Measurements from ENCODE around the gene PADI4.
A peak's percentile ranks its signal among the peaks of the same experiment; 100 is the strongest.
"Not testable (repeated sequence)": the region's sequence is repeated elsewhere in the genome, so short reads cannot be mapped to it uniquely, and the experiment has no call there.

PADI4 gene

GRCh38 chr1:17314491-17314971 lies 6.5 kb downstream of the PADI4 start:
- no peak for DNase-seq (ENCODE audit: low read depth)

- DNase-seq (ENCODE audit: low read depth): no peak
Measured at GRCh38 chr1:17315542-17316130, 7.6 kb downstream of the PADI4 start.

DNA sequence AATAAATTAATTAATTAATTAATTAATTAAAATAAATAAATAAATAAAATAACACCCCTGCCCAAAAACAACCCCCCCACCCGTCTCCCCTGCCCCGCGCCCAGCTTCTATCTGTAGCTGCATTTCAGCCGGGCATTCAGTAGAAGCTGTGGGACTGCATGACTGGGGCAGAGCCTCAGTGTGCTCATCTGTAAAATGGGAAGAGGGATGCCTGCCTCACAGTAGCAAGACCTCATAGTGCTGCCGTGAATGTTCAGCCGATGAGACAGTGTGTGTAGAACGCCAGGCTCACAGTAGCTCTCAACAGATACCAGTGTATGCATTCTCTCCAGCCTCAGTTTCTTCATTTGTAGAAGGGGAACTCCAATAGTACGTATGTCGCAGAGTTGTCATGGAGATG lies 8.7 kb downstream of the PADI4 start:
- DNase-seq (ENCODE audit: low read depth): no peak

- DNase-seq (ENCODE audit: low read depth): no peak
Measured at GRCh38 chr1:17318262-17318661, 10.3 kb downstream of the PADI4 start.

DNA sequence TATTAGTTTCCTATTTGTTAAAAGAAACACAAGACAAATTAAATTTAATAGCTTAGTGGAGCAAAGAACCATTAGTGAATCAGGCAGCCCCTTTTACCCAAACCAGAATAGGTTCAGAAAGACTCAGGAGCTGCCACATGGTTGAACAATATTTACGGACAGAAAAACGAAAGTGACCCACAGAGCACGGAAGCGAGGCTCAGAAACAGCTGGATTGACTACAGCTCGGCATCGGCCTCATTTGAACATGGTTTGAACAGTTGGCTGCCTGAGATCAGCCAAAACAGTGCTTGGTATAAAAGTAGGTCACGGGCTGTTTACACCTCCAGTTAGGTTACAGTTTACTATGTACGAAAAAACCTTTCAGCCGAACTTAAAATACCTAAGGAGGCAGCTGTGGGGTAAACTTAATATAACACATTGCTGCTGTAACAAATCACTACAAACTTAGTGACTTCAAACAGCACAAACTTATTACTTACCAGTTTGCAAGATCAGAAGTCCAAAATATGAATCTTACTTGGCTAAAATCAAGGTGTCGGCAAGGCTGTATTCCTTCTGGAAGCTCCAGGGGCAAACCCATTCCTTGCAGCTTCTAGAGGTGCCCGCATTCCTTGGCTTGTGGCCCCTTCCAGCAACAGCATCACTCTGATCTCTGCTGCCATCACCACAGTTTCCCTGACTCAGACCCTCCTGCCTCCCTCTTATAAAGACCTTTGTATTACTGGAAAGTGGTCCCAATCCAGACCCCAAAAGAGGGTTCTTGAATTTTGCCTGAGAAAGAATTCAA lies 11.8 kb downstream of the PADI4 start:
- no peak for DNase-seq (ENCODE audit: low read depth)

GRCh38 chr1:17321857-17322390 lies 13.9 kb downstream of the PADI4 start:
- not testable (repeated sequence) for DNase-seq (ENCODE audit: low read depth)

GRCh38 chr1:17328855-17329254 lies 20.9 kb downstream of the PADI4 start:
- no peak for DNase-seq (ENCODE audit: low read depth)

- DNase-seq (ENCODE audit: low read depth): no peak
Measured at GRCh38 chr1:17329610-17330009, 21.6 kb downstream of the PADI4 start.

- no peak for DNase-seq (ENCODE audit: low read depth)
Measured at GRCh38 chr1:17330856-17331255, 22.9 kb downstream of the PADI4 start.

GRCh38 chr1:17333081-17333480 lies 25.1 kb downstream of the PADI4 start:
- DNase-seq (ENCODE audit: low read depth): no peak

GRCh38 chr1:17335821-17336710 lies 28.1 kb downstream of the PADI4 start:
- peak; percentile 73 for DNase-seq (ENCODE audit: low read depth)

DNA sequence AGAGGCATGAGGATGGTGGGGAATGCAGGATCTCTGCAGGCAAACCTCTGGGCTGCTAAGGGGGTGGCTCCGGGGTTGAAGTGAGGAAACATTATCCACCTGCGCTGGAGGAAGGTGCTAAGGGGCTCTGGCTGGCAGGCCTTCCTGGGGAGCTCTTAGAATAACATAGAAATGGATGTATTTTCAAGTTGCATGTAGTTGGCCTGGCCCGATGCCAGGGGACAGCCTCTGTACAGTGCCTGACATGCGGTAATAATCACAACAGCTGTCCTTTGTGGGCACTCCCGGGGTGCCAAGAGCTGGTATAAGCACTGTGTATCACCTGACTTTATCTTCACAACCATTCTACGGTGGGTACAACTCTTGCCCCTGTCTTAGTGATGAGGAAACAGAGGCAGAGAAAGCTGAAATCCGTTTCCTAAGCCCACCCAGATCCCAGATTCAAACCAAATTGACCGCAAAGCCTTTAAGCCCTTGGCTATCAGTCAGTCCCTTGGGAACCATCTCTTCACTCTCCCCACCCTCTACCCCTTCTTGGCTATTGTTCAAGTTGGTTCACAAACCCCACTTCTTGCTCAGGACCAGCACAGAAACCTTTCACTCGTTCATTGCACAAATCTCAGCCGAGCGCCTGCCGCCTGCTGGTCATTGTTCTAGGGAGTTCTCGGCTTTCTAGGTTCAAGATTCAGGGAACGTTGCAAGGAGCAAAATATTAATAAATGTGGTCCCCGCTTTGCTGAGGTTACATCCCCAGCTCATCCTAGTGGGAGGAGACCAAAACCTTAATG lies 30.9 kb downstream of the PADI4 start:
- DNase-seq (ENCODE audit: low read depth): no peak

- no peak for DNase-seq (ENCODE audit: low read depth)
Measured at GRCh38 chr1:17339521-17339920, 31.5 kb downstream of the PADI4 start.

DNA sequence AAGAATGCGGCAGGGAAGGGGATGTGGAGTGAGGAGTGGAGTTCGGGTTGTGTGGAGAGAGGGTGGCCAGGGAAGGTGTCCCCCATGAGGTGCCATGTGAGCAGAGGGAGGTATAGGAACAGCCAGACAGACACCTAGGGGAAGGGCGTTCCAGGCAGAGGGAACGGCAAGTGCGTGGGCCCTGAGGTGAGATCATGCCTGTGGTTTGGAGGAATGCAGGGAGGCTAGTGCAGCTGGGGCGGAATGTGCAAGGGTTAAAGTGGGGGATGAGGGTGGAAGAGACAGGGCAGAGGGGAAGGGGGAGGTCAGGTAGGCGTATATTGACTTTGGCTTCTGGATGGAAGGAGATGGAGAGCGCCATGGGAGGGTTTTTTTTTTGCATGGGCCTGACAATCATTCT lies 32.4 kb downstream of the PADI4 start:
- DNase-seq (ENCODE audit: low read depth): no peak

GRCh38 chr1:17342014-17342441 lies 34.0 kb downstream of the PADI4 start:
- no peak for DNase-seq (ENCODE audit: low read depth)

GRCh38 chr1:17345506-17345905 lies 37.5 kb downstream of the PADI4 start:
- not testable (repeated sequence) for DNase-seq (ENCODE audit: low read depth)

DNA sequence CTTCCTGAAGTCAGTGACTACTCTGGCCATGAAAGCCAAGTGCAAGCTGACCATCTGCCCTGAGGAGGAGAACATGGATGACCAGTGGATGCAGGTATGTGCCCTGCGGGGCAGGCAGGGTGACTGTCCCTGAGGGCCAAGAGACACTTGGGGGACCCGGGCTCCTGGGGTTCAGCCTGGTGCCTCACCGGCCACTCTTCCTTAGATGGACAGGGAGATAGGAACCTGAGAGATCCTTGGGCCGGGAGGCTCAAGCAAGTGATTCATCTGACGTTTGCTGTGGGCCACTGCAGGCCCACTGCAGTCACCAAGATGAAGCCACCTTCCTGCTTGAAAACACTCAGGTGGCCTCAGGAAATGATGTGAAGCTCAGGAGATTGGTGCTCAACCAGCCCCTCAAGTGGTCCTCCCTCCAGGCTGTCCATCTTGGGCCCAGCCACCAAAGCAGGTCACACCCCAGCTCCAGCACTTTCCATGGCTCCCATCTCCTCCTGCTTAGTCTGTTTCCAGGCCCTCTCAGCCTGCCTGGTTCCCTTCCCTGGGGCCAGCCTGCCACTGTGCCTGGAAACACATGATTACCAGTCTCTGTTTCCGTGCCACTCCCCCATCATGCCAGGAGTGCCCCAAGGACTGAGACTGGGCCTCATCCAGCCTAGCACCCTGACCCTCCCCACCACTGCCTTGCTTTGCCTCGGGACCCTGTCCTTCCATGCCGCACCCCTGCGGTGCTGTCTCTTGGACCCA lies 38.2 kb downstream of the PADI4 start:
- DNase-seq (ENCODE audit: low read depth): no peak

DNA sequence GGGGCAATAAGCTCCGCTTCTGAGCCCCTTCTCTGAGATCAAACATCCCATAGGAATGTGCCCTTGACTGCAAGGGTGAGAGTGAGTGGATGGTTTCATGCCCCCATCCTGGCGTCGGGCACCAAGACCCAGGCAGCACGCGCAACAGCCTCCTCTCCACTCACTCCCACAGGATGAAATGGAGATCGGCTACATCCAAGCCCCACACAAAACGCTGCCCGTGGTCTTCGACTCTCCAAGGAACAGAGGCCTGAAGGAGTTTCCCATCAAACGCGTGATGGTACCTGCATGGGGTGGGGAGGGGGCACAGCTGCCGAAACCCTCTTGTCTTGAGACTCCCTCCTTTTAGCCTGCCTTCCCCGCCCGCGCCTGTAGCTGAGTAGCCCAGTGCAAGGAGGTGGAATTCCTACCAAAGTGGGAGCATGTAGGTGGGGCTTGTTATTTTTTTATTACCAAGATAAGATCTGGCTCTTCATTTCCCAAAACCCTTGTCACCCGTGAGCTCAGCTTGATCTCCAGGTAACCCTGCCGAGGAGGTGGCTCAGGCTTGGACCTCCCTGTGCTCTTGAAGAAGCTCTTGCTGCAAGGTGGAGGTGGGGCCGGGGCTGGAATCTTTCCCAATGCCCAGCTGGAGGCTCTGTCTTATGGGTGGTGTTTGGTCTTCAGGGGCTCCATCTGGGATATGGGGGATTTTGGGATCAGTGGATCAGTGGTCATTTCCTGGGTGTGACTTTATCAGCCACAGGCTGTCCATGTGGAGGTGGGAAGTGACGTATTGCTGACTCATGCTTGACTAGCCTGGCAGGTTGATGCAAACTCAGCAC lies 40.0 kb downstream of the PADI4 start:
- peak; percentile 82 for DNase-seq (ENCODE audit: low read depth)

- no peak for DNase-seq (ENCODE audit: low read depth)
Measured at GRCh38 chr1:17348593-17349234, 40.7 kb downstream of the PADI4 start.
